ENCODE results near the gene GABRB2. TPM values are rescaled to one million over a fixed set of nuclear protein-coding genes. Genes with fewer than 3 reads are reported as not detected.

Gene GABRB2
- total RNA-seq, 1 experiment from 2014 or later: not detected

GRCh38 chr5:161376034-161376433 is 170.5 kb downstream of the GABRB2 start:
- H3K4me3 ChIP-seq (replicated peaks in 1 of 2; ENCODE audit: low read depth in 1 of 2, low read length in 2 of 2): no peak overlapping the region
- TF ChIP-seq POLR2AphosphoS5 (IDR thresholded peaks at IDR 0.05; ENCODE audit: low read depth, low read length) (no peak), JUND (IDR thresholded peaks at IDR 0.05) (no peak), ATF3 (IDR thresholded peaks at IDR 0.05) (no peak), CBX3 (IDR thresholded peaks at IDR 0.05; ENCODE audit: low read depth) (no peak), POLR2A (IDR thresholded peaks at IDR 0.05; ENCODE audit: borderline replicate concordance, extremely low read depth, insufficient read depth, insufficient read length) (no peak), CEBPB (IDR thresholded peaks at IDR 0.05; ENCODE audit: low read depth) (no peak)
- H3K4me1 ChIP-seq (ENCODE audit: control insufficient read depth in 1 of 2, insufficient read depth in 2 of 2, low read length in 2 of 2): no peaks in the 10 kb centered on the region
- no TSS peak for BruUV-seq (replicated peaks)
- no peaks in the 10 kb centered on the region for H4K20me1 ChIP-seq (ENCODE audit: insufficient read depth)
- ChIA-PET POLR2A (no interaction called here), CTCF (no interaction called here), RAD21 (ENCODE audit: low non-redundant PET in 1 of 2, low total read pairs in 2 of 2, uncharacterized antibody in 2 of 2, unreplicated experiment in 2 of 2) (no interaction called here)
- intact Hi-C loops (cut with micrococcal nuclease): no loop called here
- no peak for ATAC-seq
- peaks cover 0 to 4% of the 10 kb centered on the region in 2 experiments; a peak in 2 of 4 replicates for H3K9me3 ChIP-seq (ENCODE audit: control insufficient read depth in 1 of 2, insufficient read depth in 1 of 2, low read depth in 1 of 2, low read length in 2 of 2)
- H3K36me3 ChIP-seq (ENCODE audit: control insufficient read depth in 1 of 2, insufficient read depth in 2 of 2, low read length in 2 of 2): no peaks in the 10 kb centered on the region; a peak in 1 of 4 replicates
- H3K9me2 ChIP-seq (ENCODE audit: insufficient read depth): no peaks in the 10 kb centered on the region
- H3K4me2 ChIP-seq (ENCODE audit: low read length): no peak overlapping the region
- no peaks in the 10 kb centered on the region for H3K27me3 ChIP-seq (ENCODE audit: insufficient read depth, low read length)
- H3K79me2 ChIP-seq (ENCODE audit: insufficient read depth, low read length): no peaks in the 10 kb centered on the region
- H2AFZ ChIP-seq (ENCODE audit: low read depth, low read length, poor library complexity, severe bottlenecking): no peak overlapping the region
- DNase-seq (ENCODE audit: low read depth, low spot score): no peak
- no peak overlapping the region for H3K9ac ChIP-seq (ENCODE audit: low read length)
- no peak overlapping the region for H3K27ac ChIP-seq (ENCODE audit: low read depth, low read length)

- peaks cover 0 to 4% of the 10 kb centered on the region in 2 experiments; a peak in 2 of 4 replicates for H3K9me3 ChIP-seq (ENCODE audit: control insufficient read depth in 1 of 2, insufficient read depth in 1 of 2, low read depth in 1 of 2, low read length in 2 of 2)
- intact Hi-C loops (cut with micrococcal nuclease): no loop called here
- no peak overlapping the region for H3K9ac ChIP-seq (ENCODE audit: low read length)
- H2AFZ ChIP-seq (ENCODE audit: low read depth, low read length, poor library complexity, severe bottlenecking): no peak overlapping the region
- no peaks in the 10 kb centered on the region for H3K36me3 ChIP-seq (ENCODE audit: control insufficient read depth in 1 of 2, insufficient read depth in 2 of 2, low read length in 2 of 2)
- no peaks in the 10 kb centered on the region for H3K4me1 ChIP-seq (ENCODE audit: control insufficient read depth in 1 of 2, insufficient read depth in 2 of 2, low read length in 2 of 2)
- H3K4me3 ChIP-seq (replicated peaks in 1 of 2; ENCODE audit: low read depth in 1 of 2, low read length in 2 of 2): no peak overlapping the region
- no peak for ATAC-seq
- ChIA-PET CTCF (no interaction called here), POLR2A (no interaction called here), RAD21 (ENCODE audit: low non-redundant PET in 1 of 2, low total read pairs in 2 of 2, uncharacterized antibody in 2 of 2, unreplicated experiment in 2 of 2) (no interaction called here)
- no peak for DNase-seq (ENCODE audit: low read depth, low spot score)
- no peaks in the 10 kb centered on the region for H3K9me2 ChIP-seq (ENCODE audit: insufficient read depth)
- H3K79me2 ChIP-seq (ENCODE audit: insufficient read depth, low read length): no peaks in the 10 kb centered on the region
- H3K4me2 ChIP-seq (ENCODE audit: low read length): no peak overlapping the region
- H3K27me3 ChIP-seq (ENCODE audit: insufficient read depth, low read length): no peaks in the 10 kb centered on the region
- TF ChIP-seq EGR1 (IDR thresholded peaks at IDR 0.05; ENCODE audit: low read depth): no peak
- TF ChIP-seq YY1 (IDR thresholded peaks at IDR 0.05; ENCODE audit: extremely low read depth, insufficient replicate concordance, low read depth, low read length): no peak
- TF ChIP-seq EZH2 (IDR thresholded peaks at IDR 0.05): no peak
- TF ChIP-seq ELF1 (IDR thresholded peaks at IDR 0.05; ENCODE audit: borderline replicate concordance, low read depth): no peak
- no peak for TF ChIP-seq POLR2AphosphoS5 (IDR thresholded peaks at IDR 0.05; ENCODE audit: low read depth, low read length)
- TF ChIP-seq CBX3 (IDR thresholded peaks at IDR 0.05; ENCODE audit: low read depth): no peak
- no peak for TF ChIP-seq SRF (IDR thresholded peaks at IDR 0.05; ENCODE audit: low read depth)
- TF ChIP-seq JUND (IDR thresholded peaks at IDR 0.05): no peak
- no peak for TF ChIP-seq ZNF274 (IDR thresholded peaks at IDR 0.05; ENCODE audit: low read depth, low read length)
- TF ChIP-seq CTCF (IDR thresholded peaks at IDR 0.05 in 2 of 3, conservative IDR thresholded peaks at IDR 0.05 in 1 of 3; ENCODE audit: borderline replicate concordance in 1 of 3, insufficient read depth in 1 of 3, low read depth in 2 of 3, low read length in 2 of 3): no peak
- TF ChIP-seq ATF3 (IDR thresholded peaks at IDR 0.05): no peak
- no peak for TF ChIP-seq ZBTB33 (IDR thresholded peaks at IDR 0.05; ENCODE audit: extremely low read depth, insufficient replicate concordance, low read length)
- TF ChIP-seq MAX (IDR thresholded peaks at IDR 0.05): no peak
- no peaks in the 10 kb centered on the region for H4K20me1 ChIP-seq (ENCODE audit: insufficient read depth)
- H3K27ac ChIP-seq (ENCODE audit: low read depth, low read length): no peak overlapping the region
- no TSS peak for BruUV-seq (replicated peaks)
Observed at GRCh38 chr5:161373345-161373707, 173.2 kb downstream of the GABRB2 start.
